ENCODE results near the gene POLR3H. TPM values are rescaled to one million over a fixed set of nuclear protein-coding genes. Genes with fewer than 3 reads are reported as not detected.
A peak's percentile ranks its signal among the peaks of the same experiment; 100 is the strongest.

The POLR3H gene
- total and polyA plus RNA-seq, 4 experiments from 2014 or later: 20.7 to 43.7 (median 32.7) TPM

- no peak for DNase-seq
- Mint-ChIP-seq H3K4me1 (peaks cover 27 to 48% (median 41%) of the 10 kb centered on the region in 4 donors), H3K27me3 (no peaks in the 10 kb centered on the region), H3K4me3 (peak overlapping the region; percentile 95 to 98 (median 98)), H3K36me3 (peaks cover 0 to 11% of the 10 kb centered on the region in 2 donors), H3K27ac (peak overlapping the region; percentile 90 to 98 (median 96)), H3K9me3 (peaks cover 0 to 1% (median 0%) of the 10 kb centered on the region in 8 donors)
- Histone ChIP-seq H3K4me3 (ENCODE audit: low read length in 2 of 2) (peak overlapping the region; percentile 26 to 78), H3K36me3 (ENCODE audit: insufficient read depth, low read length) (peaks cover 5% of the 10 kb centered on the region), H3K4me1 (ENCODE audit: insufficient read depth, low read length) (peaks cover 26% of the 10 kb centered on the region), H3K9me3 (ENCODE audit: control insufficient read depth in 1 of 2, low read length in 2 of 2) (no peaks in the 10 kb centered on the region), H3K27me3 (ENCODE audit: insufficient read depth, low read length) (no peaks in the 10 kb centered on the region), H3K27ac (ENCODE audit: low read depth, low read length) (peak overlapping the region; percentile 77)
- CTCF ChIA-PET (ENCODE audit: partially characterized antibody): interaction anchor here (1.1 to 1.2 kb wide), 2 partner anchors 18 to 142 kb away, joined by 3 to 4 read pairs; no protein-coding TSS in a partner anchor
- POLR2A ChIA-PET (ENCODE audit: partially characterized antibody): interaction anchor here (1.0 to 2.1 kb wide), 4 partner anchors 45 to 133 kb away, joined by 3 to 12 read pairs (median 6); partner anchors contain the start of genes PMM1 and TOB2
- intact Hi-C loops (cut with micrococcal nuclease): loop anchor here (1.0 kb wide), 5 partner anchors 44 to 164 kb away; partner anchors contain the start of genes ACO2, DESI1, PMM1 and TEF
Observed at GRCh38 chr22:41544671-41545476, 604 bp upstream of the POLR3H start.

- Histone ChIP-seq H3K4me3 (ENCODE audit: low read length in 2 of 2) (no peak overlapping the region), H3K27ac (ENCODE audit: low read depth, low read length) (no peak overlapping the region), H3K27me3 (ENCODE audit: insufficient read depth, low read length) (no peaks in the 10 kb centered on the region), H3K9me3 (ENCODE audit: control insufficient read depth in 1 of 2, low read length in 2 of 2) (no peaks in the 10 kb centered on the region), H3K36me3 (ENCODE audit: insufficient read depth, low read length) (peaks cover 5% of the 10 kb centered on the region), H3K4me1 (ENCODE audit: insufficient read depth, low read length) (peaks cover 26% of the 10 kb centered on the region)
- DNase-seq: no peak
- H3K27ac Mint-ChIP-seq: peak overlapping the region in 6 of 7 donors; percentile 57 to 95 (median 87)
- H3K4me3 Mint-ChIP-seq: peak overlapping the region in 7 of 8 donors; percentile 24 to 98 (median 96)
- H3K4me1 Mint-ChIP-seq: peaks cover 29 to 48% (median 41%) of the 10 kb centered on the region in 4 donors
- intact Hi-C loops (cut with micrococcal nuclease): no loop called here
- H3K9me3 Mint-ChIP-seq: peaks cover 0 to 1% (median 0%) of the 10 kb centered on the region in 8 donors
- ChIA-PET CTCF (ENCODE audit: partially characterized antibody) (interaction anchor here (1.1 to 2.2 kb wide), 2 partner anchors 10 to 15 kb away, joined by 4 to 5 read pairs; no protein-coding TSS in a partner anchor), POLR2A (ENCODE audit: partially characterized antibody) (no interaction called here)
- H3K27me3 Mint-ChIP-seq: no peaks in the 10 kb centered on the region
- peaks cover 0 to 20% of the 10 kb centered on the region in 2 donors for H3K36me3 Mint-ChIP-seq
Observed at GRCh38 chr22:41542224-41542623, 2.0 kb downstream of the POLR3H start.

- intact Hi-C loops (cut with micrococcal nuclease): no loop called here
- CTCF ChIA-PET (ENCODE audit: partially characterized antibody): interaction anchor here (2.2 kb wide), 1 partner anchor 9 kb away, joined by 5 read pairs; no protein-coding TSS in a partner anchor
- Mint-ChIP-seq H3K9me3 (peaks cover 0 to 1% (median 0%) of the 10 kb centered on the region in 8 donors), H3K36me3 (peaks cover 0 to 23% of the 10 kb centered on the region in 2 donors), H3K27me3 (no peaks in the 10 kb centered on the region), H3K4me3 (peak overlapping the region in 7 of 8 donors; percentile 4 to 68 (median 9)), H3K27ac (peak overlapping the region; percentile 15 to 77 (median 50)), H3K4me1 (peaks cover 29 to 48% (median 41%) of the 10 kb centered on the region in 4 donors)
- Histone ChIP-seq H3K27me3 (ENCODE audit: insufficient read depth, low read length) (no peaks in the 10 kb centered on the region), H3K27ac (ENCODE audit: low read depth, low read length) (no peak overlapping the region), H3K9me3 (ENCODE audit: control insufficient read depth in 1 of 2, low read length in 2 of 2) (no peaks in the 10 kb centered on the region), H3K36me3 (ENCODE audit: insufficient read depth, low read length) (peaks cover 5% of the 10 kb centered on the region), H3K4me3 (ENCODE audit: low read length in 2 of 2) (no peak overlapping the region), H3K4me1 (ENCODE audit: insufficient read depth, low read length) (peaks cover 26% of the 10 kb centered on the region)
- DNase-seq: no peak
- POLR2A ChIA-PET (ENCODE audit: partially characterized antibody): interaction anchor here (1.0 kb wide), 1 partner anchor 138 kb away, joined by 3 read pairs; no protein-coding TSS in a partner anchor
Observed at GRCh38 chr22:41541484-41541883, 2.8 kb downstream of the POLR3H start.

GRCh38 chr22:41540365-41540764 lies 3.9 kb downstream of the POLR3H start:
- no peak for DNase-seq
- H3K4me1 Mint-ChIP-seq: peaks cover 29 to 47% (median 37%) of the 10 kb centered on the region in 4 donors
- Histone ChIP-seq H3K9me3 (ENCODE audit: control insufficient read depth in 1 of 2, low read length in 2 of 2) (no peaks in the 10 kb centered on the region), H3K4me3 (ENCODE audit: low read length in 2 of 2) (no peak overlapping the region), H3K27me3 (ENCODE audit: insufficient read depth, low read length) (no peaks in the 10 kb centered on the region), H3K36me3 (ENCODE audit: insufficient read depth, low read length) (peaks cover 5% of the 10 kb centered on the region), H3K4me1 (ENCODE audit: insufficient read depth, low read length) (peaks cover 26% of the 10 kb centered on the region), H3K27ac (ENCODE audit: low read depth, low read length) (no peak overlapping the region)
- peaks cover 0 to 1% (median 0%) of the 10 kb centered on the region in 8 donors for H3K9me3 Mint-ChIP-seq
- peaks cover 0 to 23% of the 10 kb centered on the region in 2 donors for H3K36me3 Mint-ChIP-seq
- no peaks in the 10 kb centered on the region for H3K27me3 Mint-ChIP-seq
- CTCF ChIA-PET (ENCODE audit: partially characterized antibody): no interaction called here
- H3K4me3 Mint-ChIP-seq: no peak overlapping the region
- peak overlapping the region in 4 of 7 donors; percentile 24 to 79 (median 38) for H3K27ac Mint-ChIP-seq
- intact Hi-C loops (cut with micrococcal nuclease): no loop called here
- POLR2A ChIA-PET (ENCODE audit: partially characterized antibody): no interaction called here

GRCh38 chr22:41540006-41540315 lies 4.3 kb downstream of the POLR3H start:
- Histone ChIP-seq H3K9me3 (ENCODE audit: control insufficient read depth in 1 of 2, low read length in 2 of 2) (no peaks in the 10 kb centered on the region), H3K36me3 (ENCODE audit: insufficient read depth, low read length) (peaks cover 5% of the 10 kb centered on the region), H3K27ac (ENCODE audit: low read depth, low read length) (no peak overlapping the region), H3K4me1 (ENCODE audit: insufficient read depth, low read length) (peaks cover 22% of the 10 kb centered on the region), H3K4me3 (ENCODE audit: low read length in 2 of 2) (no peak overlapping the region), H3K27me3 (ENCODE audit: insufficient read depth, low read length) (no peaks in the 10 kb centered on the region)
- ChIA-PET CTCF (ENCODE audit: partially characterized antibody) (no interaction called here), POLR2A (ENCODE audit: partially characterized antibody) (no interaction called here)
- peaks cover 0 to 1% (median 0%) of the 10 kb centered on the region in 8 donors for H3K9me3 Mint-ChIP-seq
- peak overlapping the region in 4 of 7 donors; percentile 30 to 79 (median 54) for H3K27ac Mint-ChIP-seq
- no peak overlapping the region for H3K4me3 Mint-ChIP-seq
- intact Hi-C loops (cut with micrococcal nuclease): no loop called here
- H3K36me3 Mint-ChIP-seq: peaks cover 4 to 26% of the 10 kb centered on the region in 2 donors
- peaks cover 25 to 43% (median 35%) of the 10 kb centered on the region in 4 donors for H3K4me1 Mint-ChIP-seq
- no peaks in the 10 kb centered on the region for H3K27me3 Mint-ChIP-seq
- DNase-seq: no peak

- POLR2A ChIA-PET (ENCODE audit: partially characterized antibody): no interaction called here
- intact Hi-C loops (cut with micrococcal nuclease): no loop called here
Observed at GRCh38 chr22:41539146-41540005, 4.9 kb downstream of the POLR3H start.

More at GRCh38 chr22:41539146-41540005, 4.9 kb downstream of the POLR3H start:
- H3K4me3 Mint-ChIP-seq: no peak overlapping the region
- no peak for DNase-seq
- peaks cover 21 to 37% (median 30%) of the 10 kb centered on the region in 4 donors for H3K4me1 Mint-ChIP-seq
- peak overlapping the region in 4 of 7 donors; percentile 7 to 79 (median 52) for H3K27ac Mint-ChIP-seq
- H3K4me1 ChIP-seq (ENCODE audit: insufficient read depth, low read length): peaks cover 17% of the 10 kb centered on the region
- no peaks in the 10 kb centered on the region for H3K9me3 ChIP-seq (ENCODE audit: control insufficient read depth in 1 of 2, low read length in 2 of 2)
- peaks cover 5% of the 10 kb centered on the region for H3K36me3 ChIP-seq (ENCODE audit: insufficient read depth, low read length)
- H3K4me3 ChIP-seq (ENCODE audit: low read length in 2 of 2): no peak overlapping the region
- H3K36me3 Mint-ChIP-seq: peaks cover 4 to 27% of the 10 kb centered on the region in 2 donors
- no peaks in the 10 kb centered on the region for H3K27me3 Mint-ChIP-seq
- no peaks in the 10 kb centered on the region for H3K27me3 ChIP-seq (ENCODE audit: insufficient read depth, low read length)
- no peak overlapping the region for H3K27ac ChIP-seq (ENCODE audit: low read depth, low read length)
- CTCF ChIA-PET (ENCODE audit: partially characterized antibody): no interaction called here
- H3K9me3 Mint-ChIP-seq: peaks cover 0 to 1% (median 0%) of the 10 kb centered on the region in 8 donors

All from CD4-positive, alpha-beta memory T cell (primary cell).